HG03354 (cell line): ENCODE results near the gene ESPN.

Experiments
- ATAC-seq: cut with Tn5 transposase; IDR thresholded peaks from one replicate; pipeline ENCODE4 v1.9.1; 2021; ENCODE audit warnings: mild to moderate bottlenecking; ENCODE audit not compliant: unreplicated experiment, poor library complexity, severe bottlenecking

ESPN gene

GRCh38 chr1:6473974-6474814 lies 49.6 kb downstream of the ESPN start:
- no peak for ATAC-seq

GRCh38 chr1:6474815-6475282 lies 50.3 kb downstream of the ESPN start:
- no peak for ATAC-seq

- peak; percentile 56 for ATAC-seq
Observed at GRCh38 chr1:6475381-6476133, 51.0 kb downstream of the ESPN start.

- no peak for ATAC-seq
Observed at GRCh38 chr1:6476483-6476882, 51.9 kb downstream of the ESPN start.

- no peak for ATAC-seq
Observed at GRCh38 chr1:6477039-6477820, 52.7 kb downstream of the ESPN start.

GRCh38 chr1:6481820-6482219 lies 57.2 kb downstream of the ESPN start:
- no peak for ATAC-seq

GRCh38 chr1:6483017-6483760 lies 58.6 kb downstream of the ESPN start:
- no peak for ATAC-seq

- no peak for ATAC-seq
Observed at GRCh38 chr1:6483761-6484117, 59.2 kb downstream of the ESPN start.

- no peak for ATAC-seq
Observed at GRCh38 chr1:6484826-6485167, 60.2 kb downstream of the ESPN start.

GRCh38 chr1:6485168-6486101 lies 60.9 kb downstream of the ESPN start:
- no peak for ATAC-seq

- peak; percentile 59 for ATAC-seq
Observed at GRCh38 chr1:6486433-6487011, 61.9 kb downstream of the ESPN start.

- ATAC-seq: no peak
Observed at GRCh38 chr1:6487804-6488484, 63.4 kb downstream of the ESPN start.

GRCh38 chr1:6488602-6489382 lies 64.2 kb downstream of the ESPN start:
- ATAC-seq: no peak

GRCh38 chr1:6489383-6489765 lies 64.8 kb downstream of the ESPN start:
- ATAC-seq: no peak

- peak; percentile 57 for ATAC-seq
Observed at GRCh38 chr1:6489799-6490180, 65.2 kb downstream of the ESPN start.

- ATAC-seq: peak; percentile 47
Observed at GRCh38 chr1:6490181-6491080, 65.9 kb downstream of the ESPN start.
